Measurements from ENCODE around the gene ZFP42. TPM values are rescaled to one million over a fixed set of nuclear protein-coding genes. Genes with fewer than 3 reads are reported as not detected.

The ZFP42 gene
- total RNA-seq, 1 donor from 2014 or later = not detected

- Histone ChIP-seq H3K27me3 (ENCODE audit: control insufficient read depth in 3 of 3, insufficient read depth in 3 of 3, low read length in 3 of 3) (peaks cover 0 to 5% (median 0%) of the 10 kb centered on the region in 3 donors), H3K4me1 (ENCODE audit: control insufficient read depth in 3 of 3, insufficient read depth in 3 of 3, low read length in 3 of 3) (no peaks in the 10 kb centered on the region), H3K27ac (ENCODE audit: low read depth, low read length) (no peak overlapping the region), H3K9ac (ENCODE audit: low read depth in 1 of 3, low read length in 3 of 3) (no peak overlapping the region), H3K9me3 (ENCODE audit: control insufficient read depth in 3 of 3, low read length in 3 of 3) (no peaks in the 10 kb centered on the region), H3K4me3 (ENCODE audit: low read length in 3 of 3) (no peak overlapping the region), H3K36me3 (ENCODE audit: control insufficient read depth in 3 of 3, insufficient read depth in 3 of 3, low read length in 3 of 3) (no peaks in the 10 kb centered on the region)
Observed at GRCh38 chr4:188018262-188018661, 22.7 kb downstream of the ZFP42 start.

- H3K27me3 ChIP-seq (ENCODE audit: control insufficient read depth in 3 of 3, insufficient read depth in 3 of 3, low read length in 3 of 3) = peaks cover 0 to 2% (median 0%) of the 10 kb centered on the region in 3 donors
- no peak overlapping the region for H3K4me3 ChIP-seq (ENCODE audit: low read length in 3 of 3)
- H3K9ac ChIP-seq (ENCODE audit: low read depth in 1 of 3, low read length in 3 of 3) = no peak overlapping the region
- H3K36me3 ChIP-seq (ENCODE audit: control insufficient read depth in 3 of 3, insufficient read depth in 3 of 3, low read length in 3 of 3) = no peaks in the 10 kb centered on the region
- H3K9me3 ChIP-seq (ENCODE audit: control insufficient read depth in 3 of 3, low read length in 3 of 3) = no peaks in the 10 kb centered on the region
- no peaks in the 10 kb centered on the region for H3K4me1 ChIP-seq (ENCODE audit: control insufficient read depth in 3 of 3, insufficient read depth in 3 of 3, low read length in 3 of 3)
- H3K27ac ChIP-seq (ENCODE audit: low read depth, low read length) = no peak overlapping the region
Observed at GRCh38 chr4:188021548-188022249, 26.1 kb downstream of the ZFP42 start.

- Histone ChIP-seq H3K27ac (ENCODE audit: low read depth, low read length) (no peak overlapping the region), H3K9ac (ENCODE audit: low read depth in 1 of 3, low read length in 3 of 3) (no peak overlapping the region), H3K4me1 (ENCODE audit: control insufficient read depth in 3 of 3, insufficient read depth in 3 of 3, low read length in 3 of 3) (no peaks in the 10 kb centered on the region), H3K27me3 (ENCODE audit: control insufficient read depth in 3 of 3, insufficient read depth in 3 of 3, low read length in 3 of 3) (no peaks in the 10 kb centered on the region), H3K9me3 (ENCODE audit: control insufficient read depth in 3 of 3, low read length in 3 of 3) (no peaks in the 10 kb centered on the region), H3K36me3 (ENCODE audit: control insufficient read depth in 3 of 3, insufficient read depth in 3 of 3, low read length in 3 of 3) (no peaks in the 10 kb centered on the region), H3K4me3 (ENCODE audit: low read length in 3 of 3) (no peak overlapping the region)
Observed at GRCh38 chr4:188023682-188024081, 28.1 kb downstream of the ZFP42 start.

- Histone ChIP-seq H3K27ac (ENCODE audit: low read depth, low read length) (no peak overlapping the region), H3K36me3 (ENCODE audit: control insufficient read depth in 3 of 3, insufficient read depth in 3 of 3, low read length in 3 of 3) (no peaks in the 10 kb centered on the region), H3K9me3 (ENCODE audit: control insufficient read depth in 3 of 3, low read length in 3 of 3) (peaks cover 0 to 5% (median 2%) of the 10 kb centered on the region in 3 donors), H3K4me1 (ENCODE audit: control insufficient read depth in 3 of 3, insufficient read depth in 3 of 3, low read length in 3 of 3) (no peaks in the 10 kb centered on the region), H3K4me3 (ENCODE audit: low read length in 3 of 3) (no peak overlapping the region), H3K27me3 (ENCODE audit: control insufficient read depth in 3 of 3, insufficient read depth in 3 of 3, low read length in 3 of 3) (no peaks in the 10 kb centered on the region), H3K9ac (ENCODE audit: low read depth in 1 of 3, low read length in 3 of 3) (no peak overlapping the region)
Observed at GRCh38 chr4:188025476-188025875, 29.9 kb downstream of the ZFP42 start.

GRCh38 chr4:188029114-188029513, 33.5 kb downstream of the ZFP42 start:
- Histone ChIP-seq H3K27me3 (ENCODE audit: control insufficient read depth in 3 of 3, insufficient read depth in 3 of 3, low read length in 3 of 3) (no peaks in the 10 kb centered on the region), H3K4me3 (ENCODE audit: low read length in 3 of 3) (no peak overlapping the region), H3K4me1 (ENCODE audit: control insufficient read depth in 3 of 3, insufficient read depth in 3 of 3, low read length in 3 of 3) (no peaks in the 10 kb centered on the region), H3K9ac (ENCODE audit: low read depth in 1 of 3, low read length in 3 of 3) (no peak overlapping the region), H3K36me3 (ENCODE audit: control insufficient read depth in 3 of 3, insufficient read depth in 3 of 3, low read length in 3 of 3) (no peaks in the 10 kb centered on the region), H3K9me3 (ENCODE audit: control insufficient read depth in 3 of 3, low read length in 3 of 3) (peaks cover 0 to 5% (median 4%) of the 10 kb centered on the region in 3 donors), H3K27ac (ENCODE audit: low read depth, low read length) (no peak overlapping the region)

- Histone ChIP-seq H3K27me3 (ENCODE audit: control insufficient read depth in 3 of 3, insufficient read depth in 3 of 3, low read length in 3 of 3) (no peaks in the 10 kb centered on the region), H3K27ac (ENCODE audit: low read depth, low read length) (no peak overlapping the region), H3K9me3 (ENCODE audit: control insufficient read depth in 3 of 3, low read length in 3 of 3) (peaks cover 0 to 5% (median 4%) of the 10 kb centered on the region in 3 donors), H3K36me3 (ENCODE audit: control insufficient read depth in 3 of 3, insufficient read depth in 3 of 3, low read length in 3 of 3) (no peaks in the 10 kb centered on the region), H3K4me1 (ENCODE audit: control insufficient read depth in 3 of 3, insufficient read depth in 3 of 3, low read length in 3 of 3) (no peaks in the 10 kb centered on the region), H3K4me3 (ENCODE audit: low read length in 3 of 3) (no peak overlapping the region), H3K9ac (ENCODE audit: low read depth in 1 of 3, low read length in 3 of 3) (no peak overlapping the region)
Observed at GRCh38 chr4:188030401-188030800, 34.8 kb downstream of the ZFP42 start.

GRCh38 chr4:188031751-188032150, 36.2 kb downstream of the ZFP42 start:
- H3K27me3 ChIP-seq (ENCODE audit: control insufficient read depth in 3 of 3, insufficient read depth in 3 of 3, low read length in 3 of 3) = no peaks in the 10 kb centered on the region
- no peaks in the 10 kb centered on the region for H3K36me3 ChIP-seq (ENCODE audit: control insufficient read depth in 3 of 3, insufficient read depth in 3 of 3, low read length in 3 of 3)
- H3K4me3 ChIP-seq (ENCODE audit: low read length in 3 of 3) = no peak overlapping the region
- H3K27ac ChIP-seq (ENCODE audit: low read depth, low read length) = no peak overlapping the region
- H3K9me3 ChIP-seq (ENCODE audit: control insufficient read depth in 3 of 3, low read length in 3 of 3) = peaks cover 0 to 5% (median 4%) of the 10 kb centered on the region in 3 donors
- H3K4me1 ChIP-seq (ENCODE audit: control insufficient read depth in 3 of 3, insufficient read depth in 3 of 3, low read length in 3 of 3) = no peaks in the 10 kb centered on the region
- H3K9ac ChIP-seq (ENCODE audit: low read depth in 1 of 3, low read length in 3 of 3) = no peak overlapping the region

GRCh38 chr4:188032170-188032569, 36.6 kb downstream of the ZFP42 start:
- no peaks in the 10 kb centered on the region for H3K27me3 ChIP-seq (ENCODE audit: control insufficient read depth in 3 of 3, insufficient read depth in 3 of 3, low read length in 3 of 3)
- no peak overlapping the region for H3K27ac ChIP-seq (ENCODE audit: low read depth, low read length)
- H3K4me3 ChIP-seq (ENCODE audit: low read length in 3 of 3) = no peak overlapping the region
- no peak overlapping the region for H3K9ac ChIP-seq (ENCODE audit: low read depth in 1 of 3, low read length in 3 of 3)
- H3K36me3 ChIP-seq (ENCODE audit: control insufficient read depth in 3 of 3, insufficient read depth in 3 of 3, low read length in 3 of 3) = no peaks in the 10 kb centered on the region
- no peaks in the 10 kb centered on the region for H3K4me1 ChIP-seq (ENCODE audit: control insufficient read depth in 3 of 3, insufficient read depth in 3 of 3, low read length in 3 of 3)
- H3K9me3 ChIP-seq (ENCODE audit: control insufficient read depth in 3 of 3, low read length in 3 of 3) = peaks cover 0 to 5% (median 4%) of the 10 kb centered on the region in 3 donors

- Histone ChIP-seq H3K27me3 (ENCODE audit: control insufficient read depth in 3 of 3, insufficient read depth in 3 of 3, low read length in 3 of 3) (no peaks in the 10 kb centered on the region), H3K9me3 (ENCODE audit: control insufficient read depth in 3 of 3, low read length in 3 of 3) (peaks cover 0 to 5% (median 4%) of the 10 kb centered on the region in 3 donors), H3K9ac (ENCODE audit: low read depth in 1 of 3, low read length in 3 of 3) (no peak overlapping the region), H3K36me3 (ENCODE audit: control insufficient read depth in 3 of 3, insufficient read depth in 3 of 3, low read length in 3 of 3) (no peaks in the 10 kb centered on the region), H3K4me3 (ENCODE audit: low read length in 3 of 3) (no peak overlapping the region), H3K27ac (ENCODE audit: low read depth, low read length) (no peak overlapping the region), H3K4me1 (ENCODE audit: control insufficient read depth in 3 of 3, insufficient read depth in 3 of 3, low read length in 3 of 3) (no peaks in the 10 kb centered on the region)
Observed at GRCh38 chr4:188032583-188032982, 37.0 kb downstream of the ZFP42 start.

GRCh38 chr4:188037003-188037713, 41.6 kb downstream of the ZFP42 start:
- no peaks in the 10 kb centered on the region for H3K4me1 ChIP-seq (ENCODE audit: control insufficient read depth in 3 of 3, insufficient read depth in 3 of 3, low read length in 3 of 3)
- H3K9me3 ChIP-seq (ENCODE audit: control insufficient read depth in 3 of 3, low read length in 3 of 3) = peaks cover 0 to 4% (median 0%) of the 10 kb centered on the region in 3 donors
- no peaks in the 10 kb centered on the region for H3K36me3 ChIP-seq (ENCODE audit: control insufficient read depth in 3 of 3, insufficient read depth in 3 of 3, low read length in 3 of 3)
- H3K27me3 ChIP-seq (ENCODE audit: control insufficient read depth in 3 of 3, insufficient read depth in 3 of 3, low read length in 3 of 3) = no peaks in the 10 kb centered on the region
- H3K27ac ChIP-seq (ENCODE audit: low read depth, low read length) = no peak overlapping the region
- no peak overlapping the region for H3K9ac ChIP-seq (ENCODE audit: low read depth in 1 of 3, low read length in 3 of 3)
- no peak overlapping the region for H3K4me3 ChIP-seq (ENCODE audit: low read length in 3 of 3)

All from skeletal muscle tissue (tissue), 4 donors.